Measurements from ENCODE around the gene BUD23.

BUD23 gene

DNA sequence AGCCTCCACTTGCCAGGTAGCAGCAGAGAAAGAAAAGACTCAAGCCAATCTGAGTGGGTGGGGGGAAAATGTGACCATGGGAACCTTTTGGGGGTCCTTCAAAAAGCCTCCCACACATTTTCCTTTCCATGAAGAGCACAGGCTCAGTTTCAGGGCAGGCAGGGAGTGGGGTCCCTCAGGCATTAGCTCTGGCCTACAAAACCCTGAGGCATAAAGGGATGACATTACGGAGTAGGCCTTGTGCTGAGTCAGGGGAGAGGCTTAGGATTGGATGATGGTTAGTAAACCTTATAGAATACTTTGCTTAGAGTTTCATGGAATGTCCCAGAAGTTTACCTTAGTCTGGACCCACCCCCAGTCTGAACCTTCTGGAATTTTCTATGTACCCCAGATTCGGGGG lies 3.7 kb upstream of the BUD23 start:
- no peak for TF ChIP-seq SPI1 (IDR thresholded peaks at IDR 0.05; ENCODE audit: low read depth, low read length)
- TF ChIP-seq POU2F2 (IDR thresholded peaks at IDR 0.05; ENCODE audit: low read depth, low read length) = no peak
- no peak for TF ChIP-seq PAX5 (IDR thresholded peaks at IDR 0.05; ENCODE audit: insufficient read depth, low read length, severe bottlenecking)
- TF ChIP-seq POLR2A (IDR thresholded peaks at IDR 0.05; ENCODE audit: low read depth, low read length) = no peak
- TF ChIP-seq TAF1 (IDR thresholded peaks at IDR 0.05; ENCODE audit: low read depth, low read length) = no peak
- no peak for TF ChIP-seq POLR2AphosphoS5 (IDR thresholded peaks at IDR 0.05; ENCODE audit: low read depth, low read length)
- FAIRE-seq (no peak), DNase-seq (ENCODE audit: insufficient read length, low spot score) (no peak)

DNA sequence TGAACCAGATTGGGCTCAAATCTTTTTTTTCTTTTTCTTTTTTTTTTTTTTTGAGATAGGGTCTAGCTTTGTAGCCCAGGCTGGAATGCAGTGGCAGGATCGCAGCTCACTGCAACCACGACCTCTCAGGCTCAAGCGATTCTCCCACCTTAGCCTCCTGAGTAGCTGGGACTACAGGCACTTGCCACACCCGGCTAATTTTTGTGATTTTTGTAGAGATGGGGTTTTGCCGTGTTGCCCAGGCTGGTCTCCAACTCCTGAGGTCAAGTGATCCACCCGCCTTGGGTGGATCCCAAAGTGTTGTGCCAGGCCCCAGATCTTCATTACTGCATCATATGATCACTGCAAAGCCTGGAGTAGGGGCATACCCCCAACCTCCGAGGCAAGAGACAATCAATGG lies 2.9 kb upstream of the BUD23 start:
- FAIRE-seq = no peak
- TF ChIP-seq POLR2AphosphoS5 (IDR thresholded peaks at IDR 0.05; ENCODE audit: low read depth, low read length) (no peak), TAF1 (IDR thresholded peaks at IDR 0.05; ENCODE audit: low read depth, low read length) (no peak), PAX5 (IDR thresholded peaks at IDR 0.05; ENCODE audit: insufficient read depth, low read length, severe bottlenecking) (no peak), SPI1 (IDR thresholded peaks at IDR 0.05; ENCODE audit: low read depth, low read length) (no peak), POU2F2 (IDR thresholded peaks at IDR 0.05; ENCODE audit: low read depth, low read length) (no peak), POLR2A (IDR thresholded peaks at IDR 0.05; ENCODE audit: low read depth, low read length) (no peak)
- no peak for DNase-seq (ENCODE audit: insufficient read length, low spot score)

- no peak for DNase-seq (ENCODE audit: insufficient read length, low spot score)
- no peak for TF ChIP-seq POU2F2 (IDR thresholded peaks at IDR 0.05; ENCODE audit: low read depth, low read length)
- no peak for TF ChIP-seq POLR2AphosphoS5 (IDR thresholded peaks at IDR 0.05; ENCODE audit: low read depth, low read length)
- no peak for TF ChIP-seq SPI1 (IDR thresholded peaks at IDR 0.05; ENCODE audit: low read depth, low read length)
- no peak for TF ChIP-seq PAX5 (IDR thresholded peaks at IDR 0.05; ENCODE audit: insufficient read depth, low read length, severe bottlenecking)
- no peak for FAIRE-seq
Measured at GRCh38 chr7:73681031-73681430, 2.4 kb upstream of the BUD23 start.

DNA sequence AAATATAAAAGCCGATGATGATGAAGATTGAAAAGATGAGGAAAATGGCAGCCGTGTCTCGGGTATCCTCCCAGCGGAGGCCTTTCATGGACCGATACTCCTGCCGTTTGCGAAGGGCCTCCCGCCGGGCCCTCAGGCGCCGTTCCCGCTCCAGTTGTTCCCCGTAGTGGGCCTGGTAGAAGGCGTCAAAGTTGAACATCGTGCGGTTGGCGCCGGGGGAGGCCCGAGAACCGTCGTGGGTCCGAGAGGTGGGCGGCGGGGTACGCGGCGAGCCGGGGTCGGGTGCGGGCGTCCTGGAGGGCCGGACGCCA lies 697 bp upstream of the BUD23 start:
- TF ChIP-seq SPI1 (IDR thresholded peaks at IDR 0.05; ENCODE audit: low read depth, low read length) (no peak), POLR2A (IDR thresholded peaks at IDR 0.05; ENCODE audit: low read depth, low read length) (no peak), POU2F2 (IDR thresholded peaks at IDR 0.05; ENCODE audit: low read depth, low read length) (no peak), POLR2AphosphoS5 (IDR thresholded peaks at IDR 0.05; ENCODE audit: low read depth, low read length) (no peak), PAX5 (IDR thresholded peaks at IDR 0.05; ENCODE audit: insufficient read depth, low read length, severe bottlenecking) (no peak), TAF1 (IDR thresholded peaks at IDR 0.05; ENCODE audit: low read depth, low read length) (no peak)
- DNase-seq (ENCODE audit: insufficient read length, low spot score) (no peak), FAIRE-seq (no peak)

DNA sequence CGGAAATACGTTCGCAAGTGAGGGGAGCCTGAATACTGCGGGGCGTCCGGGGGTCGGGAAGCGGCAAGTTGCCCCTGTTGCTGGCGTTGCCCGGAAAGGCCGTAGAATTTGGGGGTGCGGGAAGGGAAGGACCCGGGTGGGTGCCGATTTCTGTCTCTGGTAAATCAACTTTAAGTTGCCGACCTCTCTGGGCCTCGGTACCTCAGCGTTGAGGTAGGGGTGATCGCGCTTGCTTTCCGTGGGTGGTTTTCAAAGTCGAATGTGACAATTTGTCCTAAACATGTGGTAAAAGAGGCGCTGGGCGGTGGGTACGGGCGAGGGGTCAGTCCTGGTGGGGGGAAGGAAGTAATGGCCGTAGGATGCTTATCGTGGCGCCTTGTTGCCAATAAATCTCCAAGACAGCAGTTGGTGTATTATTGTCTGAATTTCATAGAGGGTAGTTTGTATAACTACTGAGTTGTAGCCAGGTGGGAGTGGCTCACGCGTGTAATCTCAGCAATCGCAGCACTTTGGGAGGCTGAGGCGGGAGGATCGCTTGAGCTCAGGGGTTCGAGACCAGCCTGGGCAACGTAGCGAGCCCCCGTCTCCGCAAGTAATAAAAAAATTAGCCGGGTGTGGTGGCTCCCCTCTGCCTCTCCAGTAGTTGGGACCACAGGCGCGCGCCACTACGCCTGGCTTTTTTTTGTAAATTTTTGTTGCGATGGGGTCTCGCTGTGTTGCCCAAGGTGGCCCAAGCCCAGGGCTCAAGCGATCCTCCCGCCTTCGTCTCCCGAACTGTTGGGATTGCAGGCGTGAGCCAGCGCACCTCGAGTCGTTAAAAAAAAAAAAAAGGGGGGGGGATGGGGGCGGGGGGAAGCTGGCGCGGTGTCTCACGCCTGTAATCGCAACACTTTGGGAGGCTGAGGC lies 644 bp downstream of the BUD23 start:
- FAIRE-seq (no peak), DNase-seq (ENCODE audit: insufficient read length, low spot score) (no peak)
- TF ChIP-seq POLR2A (IDR thresholded peaks at IDR 0.05; ENCODE audit: low read depth, low read length) (no peak), SPI1 (IDR thresholded peaks at IDR 0.05; ENCODE audit: low read depth, low read length) (no peak), POLR2AphosphoS5 (IDR thresholded peaks at IDR 0.05; ENCODE audit: low read depth, low read length) (no peak), TAF1 (IDR thresholded peaks at IDR 0.05; ENCODE audit: low read depth, low read length) (no peak), POU2F2 (IDR thresholded peaks at IDR 0.05; ENCODE audit: low read depth, low read length) (no peak), PAX5 (IDR thresholded peaks at IDR 0.05; ENCODE audit: insufficient read depth, low read length, severe bottlenecking) (no peak)

- TF ChIP-seq SPI1 (IDR thresholded peaks at IDR 0.05; ENCODE audit: low read depth, low read length) (no peak), POLR2A (IDR thresholded peaks at IDR 0.05; ENCODE audit: low read depth, low read length) (no peak), POU2F2 (IDR thresholded peaks at IDR 0.05; ENCODE audit: low read depth, low read length) (no peak)
- DNase-seq (ENCODE audit: insufficient read length, low spot score) = no peak
- FAIRE-seq = no peak
Measured at GRCh38 chr7:73685311-73685710, 1.9 kb downstream of the BUD23 start.

DNA sequence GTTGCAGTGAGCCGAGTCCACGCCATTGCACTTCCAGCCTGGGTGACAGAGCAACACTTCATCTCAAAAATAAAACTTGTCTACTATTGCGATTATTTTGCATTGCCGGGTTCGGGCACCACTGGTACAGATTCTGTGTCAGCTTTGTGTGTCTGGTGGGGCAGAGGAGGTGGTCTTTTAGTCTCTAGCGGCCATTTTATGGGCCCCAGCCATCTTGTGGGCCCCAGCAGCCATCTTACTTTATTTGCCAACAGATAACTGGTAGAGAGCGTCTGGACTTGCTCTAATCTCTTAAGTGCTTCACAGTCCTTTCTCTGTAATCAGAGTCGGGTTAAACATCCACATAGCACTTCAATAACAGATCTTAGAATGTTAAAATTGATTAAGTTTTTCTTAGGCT lies 4.9 kb downstream of the BUD23 start:
- no peak for FAIRE-seq
- no peak for TF ChIP-seq TAF1 (IDR thresholded peaks at IDR 0.05; ENCODE audit: low read depth, low read length)
- TF ChIP-seq POLR2AphosphoS5 (IDR thresholded peaks at IDR 0.05; ENCODE audit: low read depth, low read length) = no peak
- no peak for TF ChIP-seq SPI1 (IDR thresholded peaks at IDR 0.05; ENCODE audit: low read depth, low read length)
- TF ChIP-seq POLR2A (IDR thresholded peaks at IDR 0.05; ENCODE audit: low read depth, low read length) = no peak
- no peak for TF ChIP-seq PAX5 (IDR thresholded peaks at IDR 0.05; ENCODE audit: insufficient read depth, low read length, severe bottlenecking)
- TF ChIP-seq POU2F2 (IDR thresholded peaks at IDR 0.05; ENCODE audit: low read depth, low read length) = no peak
- DNase-seq (ENCODE audit: insufficient read length, low spot score) = no peak

DNA sequence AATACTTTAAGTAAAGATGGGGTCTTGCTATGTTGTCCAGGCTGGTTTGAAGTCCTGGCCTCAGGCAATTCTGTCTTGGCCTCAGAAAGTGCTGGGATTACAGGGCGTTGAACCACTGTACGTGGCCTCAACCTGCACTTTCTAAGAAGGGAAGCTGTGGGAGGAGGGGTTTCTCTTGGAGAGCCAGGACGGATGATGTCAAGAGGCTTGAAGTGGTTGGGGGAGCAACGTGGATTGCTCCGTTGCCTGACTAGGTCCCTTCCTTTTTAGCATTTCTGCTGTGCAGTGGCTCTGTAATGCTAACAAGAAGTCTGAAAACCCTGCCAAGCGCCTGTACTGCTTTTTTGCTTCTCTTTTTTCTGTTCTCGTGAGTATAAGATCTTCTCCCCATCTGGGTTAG lies 7.2 kb downstream of the BUD23 start:
- FAIRE-seq = no peak
- TF ChIP-seq POU2F2 (IDR thresholded peaks at IDR 0.05; ENCODE audit: low read depth, low read length) (no peak), SPI1 (IDR thresholded peaks at IDR 0.05; ENCODE audit: low read depth, low read length) (no peak), POLR2AphosphoS5 (IDR thresholded peaks at IDR 0.05; ENCODE audit: low read depth, low read length) (no peak), POLR2A (IDR thresholded peaks at IDR 0.05; ENCODE audit: low read depth, low read length) (no peak), TAF1 (IDR thresholded peaks at IDR 0.05; ENCODE audit: low read depth, low read length) (no peak), PAX5 (IDR thresholded peaks at IDR 0.05; ENCODE audit: insufficient read depth, low read length, severe bottlenecking) (no peak)
- DNase-seq (ENCODE audit: insufficient read length, low spot score) = no peak

- FAIRE-seq (no peak), DNase-seq (ENCODE audit: insufficient read length, low spot score) (no peak)
- TF ChIP-seq SPI1 (IDR thresholded peaks at IDR 0.05; ENCODE audit: low read depth, low read length) (no peak), PAX5 (IDR thresholded peaks at IDR 0.05; ENCODE audit: insufficient read depth, low read length, severe bottlenecking) (no peak), TAF1 (IDR thresholded peaks at IDR 0.05; ENCODE audit: low read depth, low read length) (no peak), POU2F2 (IDR thresholded peaks at IDR 0.05; ENCODE audit: low read depth, low read length) (no peak)
Measured at GRCh38 chr7:73696372-73696771, 13.0 kb downstream of the BUD23 start.

- DNase-seq (ENCODE audit: insufficient read length, low spot score) (no peak), FAIRE-seq (no peak)
- TF ChIP-seq POLR2A (IDR thresholded peaks at IDR 0.05; ENCODE audit: low read depth, low read length) = no peak
- no peak for TF ChIP-seq PAX5 (IDR thresholded peaks at IDR 0.05; ENCODE audit: insufficient read depth, low read length, severe bottlenecking)
- TF ChIP-seq POU2F2 (IDR thresholded peaks at IDR 0.05; ENCODE audit: low read depth, low read length) = no peak
- no peak for TF ChIP-seq TAF1 (IDR thresholded peaks at IDR 0.05; ENCODE audit: low read depth, low read length)
- no peak for TF ChIP-seq SPI1 (IDR thresholded peaks at IDR 0.05; ENCODE audit: low read depth, low read length)
- no peak for TF ChIP-seq POLR2AphosphoS5 (IDR thresholded peaks at IDR 0.05; ENCODE audit: low read depth, low read length)
Measured at GRCh38 chr7:73698410-73698809, 15.0 kb downstream of the BUD23 start.
